ENCODE results near the gene SAXO1. TPM values are rescaled to one million over a fixed set of nuclear protein-coding genes. Genes with fewer than 3 reads are reported as not detected.

Gene SAXO1
- total RNA-seq, 1 donor from 2014 or later = not detected

GRCh38 chr9:18990494-18990893 is 42.5 kb downstream of the SAXO1 start:
- Histone ChIP-seq H3K27ac (no peak overlapping the region), H3K27me3 (no peaks in the 10 kb centered on the region), H3K36me3 (no peaks in the 10 kb centered on the region), H3K4me3 (no peak overlapping the region), H3K9me3 (no peaks in the 10 kb centered on the region), H3K4me1 (peaks cover 5% of the 10 kb centered on the region)
- TF ChIP-seq, protein P1, sequence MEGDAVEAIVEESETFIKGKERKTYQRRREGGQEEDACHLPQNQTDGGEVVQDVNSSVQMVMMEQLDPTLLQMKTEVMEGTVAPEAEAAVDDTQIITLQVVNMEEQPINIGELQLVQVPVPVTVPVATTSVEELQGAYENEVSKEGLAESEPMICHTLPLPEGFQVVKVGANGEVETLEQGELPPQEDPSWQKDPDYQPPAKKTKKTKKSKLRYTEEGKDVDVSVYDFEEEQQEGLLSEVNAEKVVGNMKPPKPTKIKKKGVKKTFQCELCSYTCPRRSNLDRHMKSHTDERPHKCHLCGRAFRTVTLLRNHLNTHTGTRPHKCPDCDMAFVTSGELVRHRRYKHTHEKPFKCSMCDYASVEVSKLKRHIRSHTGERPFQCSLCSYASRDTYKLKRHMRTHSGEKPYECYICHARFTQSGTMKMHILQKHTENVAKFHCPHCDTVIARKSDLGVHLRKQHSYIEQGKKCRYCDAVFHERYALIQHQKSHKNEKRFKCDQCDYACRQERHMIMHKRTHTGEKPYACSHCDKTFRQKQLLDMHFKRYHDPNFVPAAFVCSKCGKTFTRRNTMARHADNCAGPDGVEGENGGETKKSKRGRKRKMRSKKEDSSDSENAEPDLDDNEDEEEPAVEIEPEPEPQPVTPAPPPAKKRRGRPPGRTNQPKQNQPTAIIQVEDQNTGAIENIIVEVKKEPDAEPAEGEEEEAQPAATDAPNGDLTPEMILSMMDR (IDR thresholded peaks at IDR 0.05) = no peak
- TF ChIP-seq POLR2A (IDR thresholded peaks at IDR 0.05) = no peak
- no peak for TF ChIP-seq POLR2AphosphoS5 (IDR thresholded peaks at IDR 0.05; ENCODE audit: insufficient read depth in 1 of 2, low read depth in 1 of 2)
- intact Hi-C loops (cut with DNase I) = no loop called here
- DNase-seq (ENCODE audit: extremely low spot score in 2 of 2) = no peak

GRCh38 chr9:18989865-18990264 is 43.1 kb downstream of the SAXO1 start:
- Histone ChIP-seq H3K4me3 (no peak overlapping the region), H3K36me3 (no peaks in the 10 kb centered on the region), H3K4me1 (peaks cover 8% of the 10 kb centered on the region), H3K27ac (no peak overlapping the region), H3K9me3 (no peaks in the 10 kb centered on the region), H3K27me3 (no peaks in the 10 kb centered on the region)
- intact Hi-C loops (cut with DNase I) = loop anchor here (10.0 kb wide), 1 partner anchor 325 kb away; no protein-coding TSS in a partner anchor
- TF ChIP-seq, protein P1 (IDR thresholded peaks at IDR 0.05) = no peak
- TF ChIP-seq POLR2A (IDR thresholded peaks at IDR 0.05) (no peak), POLR2AphosphoS5 (IDR thresholded peaks at IDR 0.05; ENCODE audit: insufficient read depth in 1 of 2, low read depth in 1 of 2) (no peak)
- no peak for DNase-seq (ENCODE audit: extremely low spot score in 2 of 2)

DNA sequence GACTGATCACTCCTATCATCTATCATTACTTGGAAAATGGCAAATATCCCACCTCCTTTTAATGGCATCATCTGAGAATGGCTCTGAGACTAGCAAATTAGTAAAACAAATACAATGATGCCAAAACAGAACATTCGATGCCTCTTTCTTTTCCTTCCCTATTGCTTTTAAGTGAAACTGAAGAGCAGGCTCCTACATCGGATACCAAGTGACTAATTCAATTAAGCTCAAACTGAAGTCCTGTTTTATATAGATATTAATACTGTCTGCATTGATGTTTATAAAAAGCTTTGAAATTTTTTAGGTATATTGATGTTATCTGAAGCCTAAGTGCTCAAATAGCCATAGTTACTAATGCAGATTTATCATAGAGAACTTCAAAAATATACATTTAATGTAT is 43.9 kb downstream of the SAXO1 start:
- Histone ChIP-seq H3K4me1 (peaks cover 8% of the 10 kb centered on the region), H3K9me3 (no peaks in the 10 kb centered on the region), H3K27me3 (no peaks in the 10 kb centered on the region), H3K4me3 (no peak overlapping the region), H3K27ac (no peak overlapping the region), H3K36me3 (no peaks in the 10 kb centered on the region)
- intact Hi-C loops (cut with DNase I) = loop anchor here (10.0 kb wide), 1 partner anchor 324 kb away; no protein-coding TSS in a partner anchor
- no peak for DNase-seq (ENCODE audit: extremely low spot score in 2 of 2)
- TF ChIP-seq POLR2AphosphoS5 (IDR thresholded peaks at IDR 0.05; ENCODE audit: insufficient read depth in 1 of 2, low read depth in 1 of 2) (no peak), POLR2A (IDR thresholded peaks at IDR 0.05) (no peak)
- TF ChIP-seq, protein P1 (IDR thresholded peaks at IDR 0.05) = no peak

DNA sequence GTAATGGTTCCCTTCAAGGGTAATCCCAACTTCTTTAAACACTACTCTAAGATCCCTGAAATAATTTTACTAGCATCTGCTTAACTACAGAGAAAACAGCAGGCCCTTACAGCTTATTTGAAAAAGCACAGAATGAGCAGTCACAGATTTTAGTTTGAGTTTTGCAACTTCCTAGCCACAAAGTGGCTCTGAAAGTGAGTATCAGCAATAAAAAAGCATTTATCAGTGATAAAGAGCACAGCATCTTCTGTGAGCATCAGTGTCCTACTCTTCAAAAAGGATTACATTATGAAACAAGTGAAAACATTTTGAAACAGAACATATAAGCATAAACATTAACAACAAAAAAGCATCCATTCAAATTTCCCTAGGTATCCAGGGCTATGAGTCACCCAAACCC is 45.0 kb downstream of the SAXO1 start:
- no peak overlapping the region for H3K27ac ChIP-seq
- H3K9me3 ChIP-seq = no peaks in the 10 kb centered on the region
- DNase-seq (ENCODE audit: extremely low spot score in 2 of 2) = no peak
- H3K36me3 ChIP-seq = no peaks in the 10 kb centered on the region
- no peaks in the 10 kb centered on the region for H3K27me3 ChIP-seq
- TF ChIP-seq POLR2A (IDR thresholded peaks at IDR 0.05) (no peak), POLR2AphosphoS5 (IDR thresholded peaks at IDR 0.05; ENCODE audit: insufficient read depth in 1 of 2, low read depth in 1 of 2) (no peak)
- TF ChIP-seq, protein P1 (IDR thresholded peaks at IDR 0.05) = no peak
- H3K4me1 ChIP-seq = peaks cover 8% of the 10 kb centered on the region
- no peak overlapping the region for H3K4me3 ChIP-seq
- intact Hi-C loops (cut with DNase I) = loop anchor here (10.0 kb wide), 1 partner anchor 323 kb away; no protein-coding TSS in a partner anchor

DNA sequence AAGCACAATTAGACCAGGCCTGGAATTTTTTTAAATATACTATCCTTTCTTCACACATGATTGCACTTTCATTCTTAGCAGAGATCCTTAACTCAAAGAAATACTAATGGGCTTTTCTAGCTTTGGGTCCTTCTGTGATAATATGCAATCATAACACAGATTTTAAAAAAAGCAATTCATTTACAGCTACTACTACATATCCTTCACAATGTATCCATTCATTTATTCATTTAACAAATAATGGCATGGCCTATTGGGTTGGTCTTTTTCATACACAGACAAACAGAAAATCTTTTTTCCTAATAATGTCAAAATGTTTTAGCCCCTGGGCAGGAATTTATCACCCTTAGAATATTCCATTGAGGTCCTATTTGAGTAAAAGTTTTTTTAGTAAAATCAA is 47.0 kb downstream of the SAXO1 start:
- intact Hi-C loops (cut with DNase I) = loop anchor here (10.0 kb wide), 1 partner anchor 321 kb away; no protein-coding TSS in a partner anchor
- DNase-seq (ENCODE audit: extremely low spot score in 2 of 2) = no peak
- Histone ChIP-seq H3K27me3 (no peaks in the 10 kb centered on the region), H3K4me3 (no peak overlapping the region), H3K4me1 (peaks cover 26% of the 10 kb centered on the region), H3K9me3 (no peaks in the 10 kb centered on the region), H3K27ac (no peak overlapping the region), H3K36me3 (no peaks in the 10 kb centered on the region)
- TF ChIP-seq POLR2AphosphoS5 (IDR thresholded peaks at IDR 0.05; ENCODE audit: insufficient read depth in 1 of 2, low read depth in 1 of 2) (no peak), POLR2A (IDR thresholded peaks at IDR 0.05) (no peak)
- TF ChIP-seq, protein P1 (IDR thresholded peaks at IDR 0.05) = no peak

All from vagina (tissue), 2 donors.